Activated gamma-delta T cell treated with Interleukin-2 at 50 U/mL for 16 hours (primary cell): ENCODE data around the gene LILRB1.
"Not testable (repeated sequence)": the region's sequence is repeated elsewhere in the genome, so short reads cannot be mapped to it uniquely, and the experiment has no call there.

Experiments used
- DNase-seq: peaks from one replicate; pipeline ENCODE4 v3.0.0-alpha.2; 2020

Gene LILRB1

GRCh38 chr19:54624934-54625730 is 5.2 kb upstream of the LILRB1 start:
- not testable (repeated sequence) for DNase-seq

GRCh38 chr19:54626757-54627156 is 3.5 kb upstream of the LILRB1 start:
- no peak for DNase-seq

DNA sequence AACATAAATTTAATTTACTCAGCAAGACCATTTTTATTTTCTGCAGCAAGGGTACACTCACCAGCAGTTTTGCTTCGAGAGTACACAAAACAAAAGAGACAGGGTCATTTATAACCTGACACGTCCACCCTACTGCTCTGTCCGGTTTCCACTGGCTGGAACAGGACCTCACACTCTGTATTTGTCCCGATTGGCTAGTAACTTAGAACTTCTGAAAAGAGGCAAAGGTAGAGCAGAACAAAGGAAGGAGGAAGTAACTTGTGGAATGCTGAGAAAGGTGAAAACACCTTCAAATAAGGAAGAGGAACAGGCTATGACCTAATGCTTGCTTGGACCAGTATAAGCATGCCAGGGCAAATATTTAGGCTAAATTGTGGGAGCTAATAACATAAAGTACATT is 2.4 kb upstream of the LILRB1 start:
- DNase-seq = not testable (repeated sequence)

DNA sequence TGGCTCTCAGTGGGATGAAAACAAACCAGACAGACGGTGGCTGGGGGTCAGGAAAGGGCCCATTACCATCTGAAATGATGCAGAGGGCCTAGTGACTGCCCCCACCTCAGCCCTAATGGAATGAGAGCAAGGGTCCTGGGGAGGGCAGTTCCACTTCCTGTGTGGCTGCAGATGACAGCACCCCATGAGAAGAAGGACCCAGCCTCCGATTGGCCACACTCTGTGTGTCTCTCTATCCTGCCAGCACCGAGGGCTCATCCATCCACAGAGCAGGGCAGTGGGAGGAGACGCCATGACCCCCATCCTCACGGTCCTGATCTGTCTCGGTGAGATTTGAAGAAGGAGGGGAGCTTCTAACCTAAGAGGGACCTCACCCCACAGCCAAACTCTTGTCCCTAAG is 498 bp downstream of the LILRB1 start:
- DNase-seq = no peak

DNA sequence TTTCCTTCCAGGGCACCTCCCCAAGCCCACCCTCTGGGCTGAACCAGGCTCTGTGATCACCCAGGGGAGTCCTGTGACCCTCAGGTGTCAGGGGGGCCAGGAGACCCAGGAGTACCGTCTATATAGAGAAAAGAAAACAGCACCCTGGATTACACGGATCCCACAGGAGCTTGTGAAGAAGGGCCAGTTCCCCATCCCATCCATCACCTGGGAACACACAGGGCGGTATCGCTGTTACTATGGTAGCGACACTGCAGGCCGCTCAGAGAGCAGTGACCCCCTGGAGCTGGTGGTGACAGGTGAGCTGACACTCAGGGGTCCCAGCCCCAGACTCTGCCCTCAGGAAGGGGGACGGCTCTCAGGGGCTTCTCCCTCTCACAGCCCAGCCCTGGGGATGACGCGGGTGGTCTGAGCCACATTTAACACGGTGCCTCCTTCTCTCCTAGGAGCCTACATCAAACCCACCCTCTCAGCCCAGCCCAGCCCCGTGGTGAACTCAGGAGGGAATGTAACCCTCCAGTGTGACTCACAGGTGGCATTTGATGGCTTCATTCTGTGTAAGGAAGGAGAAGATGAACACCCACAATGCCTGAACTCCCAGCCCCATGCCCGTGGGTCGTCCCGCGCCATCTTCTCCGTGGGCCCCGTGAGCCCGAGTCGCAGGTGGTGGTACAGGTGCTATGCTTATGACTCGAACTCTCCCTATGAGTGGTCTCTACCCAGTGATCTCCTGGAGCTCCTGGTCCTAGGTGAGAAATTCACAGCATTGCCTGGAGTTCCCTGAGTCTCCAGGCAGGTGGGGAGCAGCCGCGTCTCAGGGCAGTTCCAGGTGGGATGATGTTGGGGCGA is 1.4 kb downstream of the LILRB1 start:
- DNase-seq = not testable (repeated sequence)

DNA sequence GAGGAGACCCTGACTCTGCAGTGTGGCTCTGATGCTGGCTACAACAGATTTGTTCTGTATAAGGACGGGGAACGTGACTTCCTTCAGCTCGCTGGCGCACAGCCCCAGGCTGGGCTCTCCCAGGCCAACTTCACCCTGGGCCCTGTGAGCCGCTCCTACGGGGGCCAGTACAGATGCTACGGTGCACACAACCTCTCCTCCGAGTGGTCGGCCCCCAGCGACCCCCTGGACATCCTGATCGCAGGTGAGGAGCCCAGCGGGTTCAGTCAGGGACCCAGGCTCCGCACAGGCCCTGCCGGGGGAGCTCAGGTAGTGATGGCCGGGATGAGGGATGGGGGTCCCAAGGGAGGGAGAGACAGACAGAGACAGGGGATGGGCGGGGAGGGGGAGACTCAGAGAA is 2.2 kb downstream of the LILRB1 start:
- DNase-seq = not testable (repeated sequence)

DNA sequence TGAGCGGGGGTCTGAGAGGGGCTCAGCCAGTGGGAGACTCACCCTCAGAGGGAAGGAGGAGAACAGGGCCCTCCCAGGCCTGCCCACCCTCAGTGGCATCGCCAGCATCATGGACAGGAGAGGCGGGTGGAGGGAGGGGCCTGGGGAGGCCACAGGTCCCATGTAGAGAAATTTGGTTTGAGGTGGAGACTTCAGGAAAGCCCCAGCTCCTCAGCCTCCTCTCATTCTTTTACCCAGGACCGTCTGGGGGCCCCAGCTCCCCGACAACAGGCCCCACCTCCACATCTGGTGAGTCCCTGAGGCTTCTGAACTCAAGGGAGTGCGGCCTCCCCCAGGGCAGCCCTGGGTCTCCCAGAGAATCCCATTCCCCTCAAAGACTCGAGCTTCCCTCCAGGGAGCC is 3.1 kb downstream of the LILRB1 start:
- DNase-seq = no peak

GRCh38 chr19:54636081-54636480 is 5.8 kb downstream of the LILRB1 start:
- DNase-seq = not testable (repeated sequence)

DNA sequence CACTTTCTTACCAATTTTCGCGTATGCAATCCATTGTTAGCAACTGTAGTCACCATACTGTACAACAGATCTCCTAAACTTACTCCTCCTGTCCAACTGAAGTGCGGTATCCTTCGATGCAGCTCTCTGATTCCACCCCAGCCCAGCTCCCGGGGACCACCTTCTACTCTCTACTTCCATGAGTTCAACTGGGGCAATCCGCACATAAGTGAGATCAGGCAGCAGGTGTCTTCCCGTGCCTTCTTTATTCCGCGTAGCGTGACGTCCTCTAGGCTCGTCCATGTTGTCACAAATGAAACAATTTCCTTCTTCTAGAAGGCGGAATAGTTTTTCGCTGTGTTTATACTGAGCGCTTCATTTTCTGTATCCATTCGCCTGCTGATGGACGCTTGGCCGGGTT is 8.4 kb downstream of the LILRB1 start:
- no peak for DNase-seq

GRCh38 chr19:54642953-54643352 is 12.7 kb downstream of the LILRB1 start:
- DNase-seq = not testable (repeated sequence)

- not testable (repeated sequence) for DNase-seq
Measured at GRCh38 chr19:54643583-54643982, 13.3 kb downstream of the LILRB1 start.

DNA sequence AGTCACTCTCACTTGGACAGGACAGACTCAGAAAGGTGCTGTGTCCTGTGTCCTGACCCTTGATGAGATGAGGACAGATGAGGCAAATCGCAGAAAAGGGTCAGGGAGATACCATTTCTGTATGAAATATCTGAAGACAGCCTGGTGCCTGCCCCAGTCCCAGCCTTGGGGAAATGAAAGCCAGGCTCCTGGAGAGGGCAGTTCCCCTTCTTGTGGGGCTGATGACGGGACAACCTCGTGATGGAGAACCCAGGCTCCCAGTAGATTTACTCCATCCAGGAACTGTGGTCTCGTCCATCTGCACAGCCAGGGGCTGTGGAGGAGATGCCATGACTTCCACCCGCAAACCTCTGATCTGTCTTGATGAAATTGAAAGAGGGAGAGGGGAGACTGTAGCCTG is 13.8 kb downstream of the LILRB1 start:
- DNase-seq = no peak

DNA sequence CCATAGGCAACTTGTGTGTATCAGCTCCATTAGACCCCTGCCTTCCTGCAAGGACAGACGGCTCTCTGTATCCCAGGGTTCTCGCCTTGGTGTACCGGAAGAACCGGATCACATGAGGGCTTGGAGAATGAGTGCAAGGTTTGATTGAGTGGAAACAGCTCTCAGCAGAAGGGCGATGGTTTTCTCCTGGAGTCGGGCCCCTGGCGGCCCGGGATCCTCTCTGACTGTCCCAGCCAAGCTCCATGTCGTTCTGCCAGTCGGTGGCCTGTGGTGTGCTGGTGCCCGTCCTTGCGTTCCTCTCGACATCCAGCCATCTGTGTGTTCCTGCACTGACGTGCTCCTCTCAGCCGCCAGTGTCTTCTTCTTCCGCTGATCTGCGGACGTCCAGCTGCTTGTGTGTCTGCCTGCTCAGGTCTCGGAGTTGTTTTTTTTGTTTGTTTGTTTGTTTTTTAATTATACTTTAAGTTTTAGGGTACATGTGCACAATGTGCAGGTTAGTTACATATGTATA is 16.1 kb downstream of the LILRB1 start:
- no peak for DNase-seq

GRCh38 chr19:54648129-54648528 is 17.8 kb downstream of the LILRB1 start:
- no peak for DNase-seq

DNA sequence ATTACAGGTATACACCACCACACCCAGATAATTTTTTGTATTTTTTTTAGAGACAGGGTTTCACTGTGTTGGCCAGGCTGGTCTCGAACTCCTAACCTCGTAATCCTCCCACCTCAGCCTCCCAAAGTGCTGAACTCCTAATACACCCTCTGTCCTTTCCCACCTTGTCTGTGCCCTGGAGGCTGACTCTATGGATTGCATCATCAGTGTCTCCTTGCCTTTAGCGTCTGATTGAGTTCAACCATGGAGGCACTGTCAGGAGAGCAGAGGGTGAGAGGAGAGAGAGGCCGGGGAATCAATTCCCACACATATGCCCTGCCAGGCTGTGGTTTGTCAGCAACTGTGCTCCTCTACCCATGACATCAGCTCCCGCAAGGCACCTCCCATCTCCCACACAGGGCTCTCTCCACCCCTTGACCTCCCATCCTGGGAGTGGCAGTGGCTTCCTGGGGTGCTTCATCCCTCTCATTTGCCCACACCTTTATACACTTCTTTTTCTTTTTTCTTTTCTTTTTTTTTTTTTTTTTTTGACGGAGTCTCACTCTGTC is 19.9 kb downstream of the LILRB1 start:
- no peak for DNase-seq

DNA sequence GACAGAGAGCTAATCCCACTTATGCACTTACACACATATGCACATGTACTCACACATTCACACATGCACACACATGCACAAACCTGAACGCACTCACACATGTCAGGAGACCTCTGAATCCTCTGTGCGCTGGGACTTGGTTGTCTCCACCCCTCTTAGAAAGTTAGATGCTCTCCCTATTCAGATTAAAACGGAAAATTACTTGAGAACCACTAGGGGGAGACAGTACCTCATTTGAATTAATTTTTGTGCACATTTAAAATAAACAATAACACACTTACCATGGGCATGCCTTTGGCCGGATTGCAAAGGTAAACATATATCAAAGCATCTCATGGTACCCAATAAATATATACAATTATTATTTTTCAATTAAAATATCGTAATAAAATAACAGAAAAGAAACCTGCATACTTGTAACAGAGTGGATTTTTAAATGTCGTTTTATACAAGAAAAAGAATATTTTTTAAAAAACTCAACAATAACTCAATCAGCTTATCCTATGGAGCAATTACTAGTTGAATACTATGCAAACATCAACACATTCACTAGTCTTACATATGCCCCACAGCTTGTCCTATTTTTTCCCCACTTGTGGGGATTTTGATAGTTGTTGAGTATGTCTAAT is 23.0 kb downstream of the LILRB1 start:
- no peak for DNase-seq

DNA sequence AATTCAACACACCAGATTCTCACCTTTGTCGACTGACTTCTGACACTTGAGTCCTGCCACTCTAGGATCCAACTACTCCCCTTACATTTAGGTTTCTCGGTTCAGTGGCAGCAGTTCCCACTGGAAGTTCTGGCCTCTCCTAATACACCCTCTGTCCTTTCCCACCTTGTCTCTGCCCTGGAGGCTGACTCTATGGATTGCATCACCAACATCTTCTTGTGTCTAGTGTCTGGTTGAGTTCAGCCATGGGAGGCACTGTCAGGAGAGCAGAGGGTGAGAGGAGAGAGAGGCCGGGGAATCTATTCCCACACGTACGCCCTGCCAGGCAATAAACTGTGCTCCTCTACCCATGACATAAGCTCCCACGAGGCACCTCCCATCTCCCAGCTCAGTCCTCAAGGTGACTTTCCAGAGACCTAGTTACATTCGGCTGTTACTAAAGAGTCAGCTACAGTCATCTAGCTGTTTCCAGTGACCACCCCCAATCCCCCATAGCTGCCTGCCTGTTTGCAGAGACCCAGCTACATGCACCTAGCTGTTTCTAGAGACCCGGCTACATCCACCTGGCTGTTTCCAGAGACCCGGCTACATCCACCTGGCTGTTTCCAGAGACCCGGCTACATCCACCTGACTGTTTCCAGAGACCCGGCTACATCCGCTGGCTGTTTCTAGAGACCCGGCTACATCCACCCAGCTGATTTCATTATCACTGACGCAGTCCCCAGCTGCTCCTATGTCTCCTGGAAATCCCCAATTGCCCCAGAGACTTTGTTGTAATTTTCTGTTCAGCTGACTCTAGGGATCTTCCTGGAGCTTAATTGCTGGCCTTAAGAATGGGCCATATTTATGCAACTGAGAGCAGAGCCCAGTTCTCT is 24.4 kb downstream of the LILRB1 start:
- no peak for DNase-seq

GRCh38 chr19:54659300-54659699 is 29.0 kb downstream of the LILRB1 start:
- no peak for DNase-seq

DNA sequence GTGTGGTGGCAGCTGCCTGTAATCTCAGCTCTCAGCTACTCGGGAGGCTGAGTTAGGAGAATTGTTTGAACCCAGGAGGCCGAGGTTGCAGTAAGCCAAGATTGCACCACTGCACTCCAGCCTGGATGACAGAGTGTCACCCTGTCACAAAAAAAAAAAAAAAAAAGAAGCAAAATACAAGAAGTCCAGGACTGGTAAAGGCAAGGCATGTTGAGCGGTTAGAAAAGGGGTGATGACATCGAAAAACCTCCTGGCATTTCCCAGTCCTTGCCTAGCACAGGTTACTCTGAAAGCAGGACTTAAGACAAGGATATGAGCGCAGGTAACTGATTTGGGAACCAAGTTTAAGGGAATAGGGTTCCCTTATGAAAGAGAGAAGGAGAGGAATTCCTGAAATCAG is 30.0 kb downstream of the LILRB1 start:
- no peak for DNase-seq

DNA sequence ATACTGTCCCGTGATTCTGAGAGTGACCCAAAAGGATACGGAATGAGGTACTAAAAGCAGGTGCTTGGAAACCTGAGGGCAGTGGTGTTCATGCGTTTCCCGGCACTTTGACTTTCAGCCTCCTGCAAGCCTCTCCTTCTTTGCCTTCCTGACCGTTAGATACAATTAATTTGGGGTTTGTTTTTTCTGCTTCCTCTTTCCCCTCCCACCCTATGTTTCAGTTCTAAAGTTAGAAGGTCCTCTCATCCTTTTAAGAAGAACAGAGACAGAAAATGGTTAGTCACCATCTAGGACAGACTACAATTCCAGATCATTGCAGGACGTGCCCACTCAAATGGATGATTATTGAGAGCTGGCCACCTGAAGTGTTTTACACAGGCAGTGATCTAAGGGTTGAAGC is 30.7 kb downstream of the LILRB1 start:
- DNase-seq = no peak

DNA sequence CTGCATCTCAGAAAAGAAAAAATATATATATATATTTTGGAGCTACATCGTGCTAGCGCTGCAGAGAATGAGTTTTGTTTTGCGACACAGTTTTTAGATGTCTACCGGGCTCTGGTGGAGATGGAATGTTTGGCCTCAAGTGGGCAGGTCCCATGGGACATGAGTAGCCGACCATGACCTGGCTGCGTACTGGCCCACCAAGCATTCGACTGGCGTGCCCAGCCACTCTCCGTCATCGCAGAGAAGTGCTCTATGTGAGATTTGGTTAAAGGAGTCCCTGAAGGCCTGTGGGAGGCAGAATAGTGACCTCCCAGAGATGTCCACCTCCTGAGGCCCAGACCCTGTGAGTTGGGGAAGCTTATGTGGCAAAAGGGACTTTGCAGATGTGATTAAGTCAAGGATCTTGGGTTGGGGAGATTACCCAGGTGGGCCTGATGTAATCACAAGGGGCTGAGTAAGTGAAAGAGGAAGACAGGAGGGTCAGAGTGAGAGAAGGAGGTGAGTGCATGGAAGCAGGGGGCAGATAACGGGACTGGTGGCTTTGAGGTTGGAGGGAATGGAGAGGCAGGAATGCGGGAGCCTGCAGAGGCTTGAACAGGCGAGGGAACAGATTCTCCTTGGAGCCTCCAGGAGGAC is 31.7 kb downstream of the LILRB1 start:
- no peak for DNase-seq

GRCh38 chr19:54662730-54663129 is 32.4 kb downstream of the LILRB1 start, which contains the start of gene LILRB4:
TSS of gene LILRB4 (plus strand) at chr19:54662985. CDS start at chr19:54663034, 49 bp downstream.
- DNase-seq = no peak
